ENCODE data around the gene MYL5. TPM values are rescaled to one million over a fixed set of nuclear protein-coding genes. Genes with fewer than 3 reads are reported as not detected.

MYL5 gene
- total and polyA plus RNA-seq, 2 of the 13 experiments (the other 11 are each of a cell fraction or from before 2014, with no cell fraction given) = 6.5 to 16.0 TPM

DNA sequence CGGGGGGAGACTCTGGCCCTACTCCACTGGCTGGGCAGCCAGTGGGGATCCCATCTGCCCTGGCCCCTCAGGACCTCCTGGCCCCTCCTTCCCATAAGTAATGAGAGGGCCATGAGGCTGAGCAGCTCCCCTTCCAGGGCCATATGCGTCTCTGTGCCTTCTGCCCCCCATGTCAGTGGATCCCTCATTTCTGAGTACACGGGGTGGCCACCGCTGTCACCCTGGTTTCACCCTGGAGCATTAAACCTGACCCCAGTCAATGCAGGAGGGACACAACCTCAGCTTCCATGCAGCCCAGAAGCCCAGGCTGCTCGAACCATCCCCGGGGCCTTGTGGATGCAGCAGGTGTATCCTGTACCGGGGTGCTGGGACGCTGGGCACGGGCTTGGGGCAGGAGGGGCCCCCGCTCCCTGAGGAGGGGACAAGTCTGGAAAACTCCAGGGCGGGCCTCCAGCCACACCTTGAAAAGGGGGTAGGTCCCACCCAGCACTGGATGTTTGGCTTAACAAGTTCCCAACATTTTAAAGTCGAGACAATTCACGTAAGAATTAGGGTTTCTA, 24.5 kb upstream of the MYL5 start:
- 24% methylated on average over 4 of the region's 13 CpGs for WGBS (ENCODE audit: low lambda C conversion rate)

More for the DNA sequence above, 24.5 kb upstream of the MYL5 start:
- H3K9me3 ChIP-seq (ENCODE audit: low read length) = no peaks in the 10 kb centered on the region
- H3K36me3 ChIP-seq (replicated peaks in 1 of 2; ENCODE audit: control insufficient read depth in 1 of 2, insufficient read depth in 2 of 2, low read length in 2 of 2) = no peaks in the 10 kb centered on the region
- H3K9ac ChIP-seq (ENCODE audit: insufficient read depth, low read depth, low read length) = no peak overlapping the region
- in situ Hi-C loops (cut with HindIII; ENCODE audit: extremely low pct_ligation_motif_present, low pct_unique_long_range_greater_than_20kb) (no loop called here), intact Hi-C loops (cut with micrococcal nuclease; ENCODE audit: unreplicated experiment) (no loop called here)
- H3K4me3 ChIP-seq (replicated peaks in 1 of 3; ENCODE audit: insufficient read depth in 1 of 3, low read depth in 2 of 3, low read length in 3 of 3) = no peak overlapping the region
- no peak overlapping the region for H2AFZ ChIP-seq (ENCODE audit: low read length)
- no peaks in the 10 kb centered on the region for H4K20me1 ChIP-seq (ENCODE audit: insufficient read depth, low read length)
- ATAC-seq (no peak), FAIRE-seq (no peak), DNase-seq (ENCODE audit: low spot score) (no peak)
- H3K4me1 ChIP-seq (ENCODE audit: insufficient read depth, low read length) = peaks cover 37% of the 10 kb centered on the region
- ChIA-PET POLR2A (no interaction called here), CTCF (ENCODE audit: low intra/inter-chr PET ratio, low total read pairs) (no interaction called here)
- H3K79me2 ChIP-seq (ENCODE audit: insufficient read depth, low read length) = no peaks in the 10 kb centered on the region
- H3K27ac ChIP-seq (ENCODE audit: extremely low read length, insufficient read depth, low read length) = no peak overlapping the region
- BruUV-seq (replicated peaks) = no TSS peak
- no peak for TF ChIP-seq ZNF629 (CRISPR knock-in tag; conservative IDR thresholded peaks at IDR 0.05)
- no peak for TF ChIP-seq ZNF230 (CRISPR knock-in tag; IDR thresholded peaks at IDR 0.05)
- no peak for TF ChIP-seq RFXANK (CRISPR knock-in tag; IDR thresholded peaks at IDR 0.05)
- TF ChIP-seq ZNF678 (CRISPR knock-in tag; IDR thresholded peaks at IDR 0.05) = no peak
- TF ChIP-seq ARNT2 (CRISPR knock-in tag; IDR thresholded peaks at IDR 0.05; ENCODE audit: low read depth) = no peak
- TF ChIP-seq KLF15 (CRISPR knock-in tag; IDR thresholded peaks at IDR 0.05; ENCODE audit: borderline replicate concordance) = no peak
- TF ChIP-seq ZSCAN9 (CRISPR knock-in tag; IDR thresholded peaks at IDR 0.05; ENCODE audit: borderline replicate concordance) = no peak
- TF ChIP-seq, protein P1, sequence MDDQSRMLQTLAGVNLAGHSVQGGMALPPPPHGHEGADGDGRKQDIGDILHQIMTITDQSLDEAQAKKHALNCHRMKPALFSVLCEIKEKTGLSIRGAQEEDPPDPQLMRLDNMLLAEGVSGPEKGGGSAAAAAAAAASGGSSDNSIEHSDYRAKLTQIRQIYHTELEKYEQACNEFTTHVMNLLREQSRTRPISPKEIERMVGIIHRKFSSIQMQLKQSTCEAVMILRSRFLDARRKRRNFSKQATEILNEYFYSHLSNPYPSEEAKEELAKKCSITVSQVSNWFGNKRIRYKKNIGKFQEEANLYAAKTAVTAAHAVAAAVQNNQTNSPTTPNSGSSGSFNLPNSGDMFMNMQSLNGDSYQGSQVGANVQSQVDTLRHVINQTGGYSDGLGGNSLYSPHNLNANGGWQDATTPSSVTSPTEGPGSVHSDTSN (CRISPR knock-in tag; IDR thresholded peaks at IDR 0.05; ENCODE audit: borderline replicate concordance) = no peak
- TF ChIP-seq ZNF326 (CRISPR knock-in tag; IDR thresholded peaks at IDR 0.05; ENCODE audit: borderline replicate concordance) = no peak
- TF ChIP-seq ZNF766 (CRISPR knock-in tag; IDR thresholded peaks at IDR 0.05; ENCODE audit: borderline replicate concordance) = no peak
- TF ChIP-seq, protein P2, sequence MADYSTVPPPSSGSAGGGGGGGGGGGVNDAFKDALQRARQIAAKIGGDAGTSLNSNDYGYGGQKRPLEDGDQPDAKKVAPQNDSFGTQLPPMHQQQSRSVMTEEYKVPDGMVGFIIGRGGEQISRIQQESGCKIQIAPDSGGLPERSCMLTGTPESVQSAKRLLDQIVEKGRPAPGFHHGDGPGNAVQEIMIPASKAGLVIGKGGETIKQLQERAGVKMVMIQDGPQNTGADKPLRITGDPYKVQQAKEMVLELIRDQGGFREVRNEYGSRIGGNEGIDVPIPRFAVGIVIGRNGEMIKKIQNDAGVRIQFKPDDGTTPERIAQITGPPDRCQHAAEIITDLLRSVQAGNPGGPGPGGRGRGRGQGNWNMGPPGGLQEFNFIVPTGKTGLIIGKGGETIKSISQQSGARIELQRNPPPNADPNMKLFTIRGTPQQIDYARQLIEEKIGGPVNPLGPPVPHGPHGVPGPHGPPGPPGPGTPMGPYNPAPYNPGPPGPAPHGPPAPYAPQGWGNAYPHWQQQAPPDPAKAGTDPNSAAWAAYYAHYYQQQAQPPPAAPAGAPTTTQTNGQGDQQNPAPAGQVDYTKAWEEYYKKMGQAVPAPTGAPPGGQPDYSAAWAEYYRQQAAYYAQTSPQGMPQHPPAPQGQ (CRISPR knock-in tag; IDR thresholded peaks at IDR 0.05; ENCODE audit: borderline replicate concordance) = no peak
- no peak for TF ChIP-seq ZBTB7A (CRISPR knock-in tag; IDR thresholded peaks at IDR 0.05)
- TF ChIP-seq MAFF (IDR thresholded peaks at IDR 0.05; ENCODE audit: low read depth, low read length) = no peak
- no peak for TF ChIP-seq ZEB1 (IDR thresholded peaks at IDR 0.05; ENCODE audit: insufficient replicate concordance, low read depth)
- H3K27me3 ChIP-seq (ENCODE audit: control insufficient read depth in 1 of 2, insufficient read depth in 2 of 2, low read length in 2 of 2) = peaks cover 19 to 69% of the 10 kb centered on the region in 2 experiments
- no peak overlapping the region for H3K4me2 ChIP-seq (ENCODE audit: low read depth, low read length)
